ENCODE results near the gene CDCP2. TPM values are rescaled to one million over a fixed set of nuclear protein-coding genes. Genes with fewer than 3 reads are reported as not detected.

Gene CDCP2
- total RNA-seq, 1 donor, result not detected

DNA sequence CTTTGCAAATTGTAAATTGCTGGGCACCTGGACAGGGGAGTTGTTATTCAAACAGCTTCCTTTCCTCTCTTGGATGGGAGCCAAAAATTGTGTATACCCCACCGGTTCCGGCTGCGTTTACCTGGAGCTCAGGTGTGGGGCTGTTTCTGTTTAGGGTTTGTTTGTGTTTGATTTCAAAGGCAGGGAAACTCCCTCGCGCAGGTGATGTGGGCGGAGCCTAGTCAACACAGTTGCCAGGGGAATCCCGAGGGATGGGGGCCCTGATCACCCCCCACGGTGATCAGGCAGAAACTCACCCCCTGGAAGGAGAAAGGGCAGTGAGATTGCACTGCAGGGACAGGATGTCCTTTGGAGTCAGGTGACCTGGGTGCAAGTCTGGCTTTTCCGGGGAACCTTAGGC is 28.3 kb downstream of the CDCP2 start:
- Histone ChIP-seq H4K20me1 (ENCODE audit: insufficient read depth, low read length) (no peaks in the 10 kb centered on the region), H3K4me1 (ENCODE audit: insufficient read depth, low read length) (peaks cover 9% of the 10 kb centered on the region), H3K4me2 (ENCODE audit: insufficient read depth, low read length) (no peak overlapping the region)

GRCh38 chr1:54122992-54123391 is 29.8 kb downstream of the CDCP2 start:
- no peak overlapping the region for H3K4me2 ChIP-seq (ENCODE audit: insufficient read depth, low read length)
- no peak overlapping the region for H2AFZ ChIP-seq (ENCODE audit: low read length)
- H3K27ac ChIP-seq (ENCODE audit: low read depth, low read length), result no peak overlapping the region
- no peak for DNase-seq (ENCODE audit: insufficient read length, low spot score, missing footprints)
- no peaks in the 10 kb centered on the region for H4K20me1 ChIP-seq (ENCODE audit: insufficient read depth, low read length)
- no peak overlapping the region for H3K4me3 ChIP-seq (ENCODE audit: insufficient read depth, low read length)
- no peaks in the 10 kb centered on the region for H3K79me2 ChIP-seq (ENCODE audit: insufficient read depth, low read length)
- H3K27me3 ChIP-seq (ENCODE audit: insufficient read depth, low read length), result no peaks in the 10 kb centered on the region
- no peaks in the 10 kb centered on the region for H3K9me3 ChIP-seq (ENCODE audit: low read depth, low read length)
- no peak for TF ChIP-seq CTCF (IDR thresholded peaks at IDR 0.05; ENCODE audit: extremely low read depth, low read depth, low read length)
- H3K36me3 ChIP-seq (ENCODE audit: insufficient read depth, low read length), result no peaks in the 10 kb centered on the region
- peaks cover 21% of the 10 kb centered on the region for H3K4me1 ChIP-seq (ENCODE audit: insufficient read depth, low read length)

More for the DNA sequence above, 28.3 kb downstream of the CDCP2 start:
- Histone ChIP-seq H3K27ac (ENCODE audit: low read depth, low read length) (no peak overlapping the region), H3K79me2 (ENCODE audit: insufficient read depth, low read length) (no peaks in the 10 kb centered on the region), H3K9me3 (ENCODE audit: low read depth, low read length) (no peaks in the 10 kb centered on the region), H3K36me3 (ENCODE audit: insufficient read depth, low read length) (no peaks in the 10 kb centered on the region), H2AFZ (ENCODE audit: low read length) (no peak overlapping the region), H3K27me3 (ENCODE audit: insufficient read depth, low read length) (no peaks in the 10 kb centered on the region), H3K4me3 (ENCODE audit: insufficient read depth, low read length) (no peak overlapping the region)
- DNase-seq (ENCODE audit: insufficient read length, low spot score, missing footprints), result no peak
- no peak for TF ChIP-seq CTCF (IDR thresholded peaks at IDR 0.05; ENCODE audit: extremely low read depth, low read depth, low read length)

DNA sequence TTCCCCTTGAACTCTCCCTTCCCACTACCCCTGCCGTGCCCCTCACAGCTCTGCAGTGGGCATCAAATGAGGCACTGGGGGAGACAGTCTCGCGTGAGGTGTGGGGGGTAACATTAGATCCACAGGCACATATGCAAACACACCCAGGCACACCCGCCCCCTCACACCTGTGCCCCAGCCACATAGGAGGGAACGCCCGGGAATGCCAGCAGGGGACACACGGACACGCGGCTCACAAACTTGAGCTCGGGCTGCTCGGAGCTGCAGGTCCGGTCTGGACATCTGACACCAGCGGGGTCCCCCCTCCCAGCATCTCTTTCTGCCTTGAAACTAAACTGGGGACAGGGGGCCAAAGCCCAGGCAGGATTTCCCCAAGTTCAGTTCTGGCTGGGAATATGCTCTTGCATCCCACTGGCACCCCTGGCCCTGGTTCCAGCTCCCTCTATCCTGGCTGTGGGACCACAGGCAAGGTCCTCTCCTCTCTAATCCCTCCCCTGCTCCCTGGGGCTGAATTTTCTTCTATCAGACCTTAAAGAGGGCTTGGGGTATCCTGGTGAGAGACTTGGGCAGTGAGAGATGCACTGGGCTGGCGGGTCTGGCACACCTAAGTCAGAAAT is 30.6 kb downstream of the CDCP2 start:
- Histone ChIP-seq H4K20me1 (ENCODE audit: insufficient read depth, low read length) (no peaks in the 10 kb centered on the region), H3K4me2 (ENCODE audit: insufficient read depth, low read length) (peak overlapping the region; percentile 88), H3K79me2 (ENCODE audit: insufficient read depth, low read length) (no peaks in the 10 kb centered on the region), H3K27me3 (ENCODE audit: insufficient read depth, low read length) (no peaks in the 10 kb centered on the region), H3K4me1 (ENCODE audit: insufficient read depth, low read length) (peaks cover 21% of the 10 kb centered on the region), H3K36me3 (ENCODE audit: insufficient read depth, low read length) (no peaks in the 10 kb centered on the region), H2AFZ (ENCODE audit: low read length) (peak overlapping the region; percentile 91), H3K9me3 (ENCODE audit: low read depth, low read length) (no peaks in the 10 kb centered on the region), H3K27ac (ENCODE audit: low read depth, low read length) (peak overlapping the region; percentile 75), H3K4me3 (ENCODE audit: insufficient read depth, low read length) (no peak overlapping the region)
- TF ChIP-seq CTCF (IDR thresholded peaks at IDR 0.05; ENCODE audit: extremely low read depth, low read depth, low read length), result no peak
- peak; percentile 69 for DNase-seq (ENCODE audit: insufficient read length, low spot score, missing footprints)

DNA sequence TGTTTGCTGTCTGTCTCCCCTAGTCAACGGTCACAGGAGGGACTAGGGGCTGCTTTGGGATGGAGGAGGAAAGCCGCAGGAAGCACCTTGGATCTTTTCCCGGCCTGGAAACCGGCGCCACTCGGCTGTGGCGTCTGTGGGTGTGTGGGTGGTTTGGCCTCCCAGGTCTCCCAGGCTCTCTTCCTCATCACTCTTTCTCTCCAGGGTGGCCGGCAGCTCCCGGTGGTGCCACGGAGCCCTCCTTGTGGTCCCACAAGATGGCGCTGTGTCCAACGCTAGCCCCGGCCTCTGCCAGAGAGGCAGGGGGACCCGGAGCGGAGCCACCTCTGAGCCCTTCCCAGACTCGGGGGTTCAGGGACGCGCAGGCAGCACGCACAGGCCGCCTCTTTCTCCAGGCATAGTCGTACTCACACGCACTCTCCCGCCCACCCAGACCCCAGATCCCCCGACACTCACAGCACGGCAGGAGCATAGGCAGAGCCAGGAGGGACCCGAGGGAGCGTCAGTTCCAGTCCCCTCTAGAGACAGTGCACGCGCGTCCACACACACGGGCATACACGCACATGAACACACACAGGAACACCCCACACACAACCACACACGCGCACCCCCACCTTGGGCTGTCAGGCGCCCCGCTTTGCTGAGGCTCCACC is 31.2 kb downstream of the CDCP2 start:
- H3K4me2 ChIP-seq (ENCODE audit: insufficient read depth, low read length), result peak overlapping the region; percentile 88
- no peaks in the 10 kb centered on the region for H3K9me3 ChIP-seq (ENCODE audit: low read depth, low read length)
- H3K79me2 ChIP-seq (ENCODE audit: insufficient read depth, low read length), result no peaks in the 10 kb centered on the region
- no peaks in the 10 kb centered on the region for H4K20me1 ChIP-seq (ENCODE audit: insufficient read depth, low read length)
- peak overlapping the region; percentile 75 for H3K27ac ChIP-seq (ENCODE audit: low read depth, low read length)
- no peaks in the 10 kb centered on the region for H3K36me3 ChIP-seq (ENCODE audit: insufficient read depth, low read length)
- peaks cover 21% of the 10 kb centered on the region for H3K4me1 ChIP-seq (ENCODE audit: insufficient read depth, low read length)
- DNase-seq (ENCODE audit: insufficient read length, low spot score, missing footprints), result peak; percentile 98
- peak; percentile 76 for TF ChIP-seq CTCF (IDR thresholded peaks at IDR 0.05; ENCODE audit: extremely low read depth, low read depth, low read length)
- H3K4me3 ChIP-seq (ENCODE audit: insufficient read depth, low read length), result peak overlapping the region; percentile 68
- H2AFZ ChIP-seq (ENCODE audit: low read length), result peak overlapping the region; percentile 91
- no peaks in the 10 kb centered on the region for H3K27me3 ChIP-seq (ENCODE audit: insufficient read depth, low read length)

Data from osteoblast (primary cell).